Breast epithelium (tissue), 4 donors: Measurements from ENCODE around the gene WWP2. TPM values are rescaled to one million over a fixed set of nuclear protein-coding genes. Genes with fewer than 3 reads are reported as not detected.
"Not testable (repeated sequence)": the region's sequence is repeated elsewhere in the genome, so short reads cannot be mapped to it uniquely, and the experiment has no call there.

ENCODE experiments used
- DNase-seq, 2 donors: peaks; one replicate each; pipeline ENCODE4 v3.0.0-alpha.2; 2019; ENCODE audit warnings: low spot score in 2 of 2
- H3K27ac ChIP-seq, 2 donors: fragments of 200-600 bp; sonication (generic) in 1 of 2; one replicate each; pipeline ENCODE4 v1.5.1; 2016 to 2019; ENCODE audit warnings: mild to moderate bottlenecking in 1 of 2
- H3K27me3 ChIP-seq, 2 donors: fragments of 200-600 bp; sonication (generic) in 1 of 2; one replicate each; pipeline versions ENCODE4 v1.5.1 to v1.6.0; 2017 to 2019; ENCODE audit warnings: control low read depth in 1 of 2, mild to moderate bottlenecking in 1 of 2
- H3K36me3 ChIP-seq: fragments of 200-600 bp; one replicate; pipeline ENCODE4 v1.5.1; 2019
- H3K4me1 ChIP-seq, 2 donors: fragments of 200-600 bp; sonication (generic); one replicate each; pipeline ENCODE4 v1.5.1; 2016 to 2019; ENCODE audit warnings: control low read depth in 1 of 2
- H3K4me3 ChIP-seq, 3 donors: fragments of 200-600 bp; sonication (generic); 1 replicate in 2 of 3; 2 replicates in 1 of 3; pipeline ENCODE4 v1.5.1; 2016 to 2019; ENCODE audit warnings: mild to moderate bottlenecking in 3 of 3, moderate library complexity in 2 of 3
- H3K9me3 ChIP-seq, 2 donors: fragments of 200-600 bp; sonication (generic) in 1 of 2; one replicate each; pipeline ENCODE4 v1.5.1; 2016 to 2019; ENCODE audit warnings: control low read depth in 1 of 2
- CTCF ChIP-seq, 3 donors: fragments of 450-650 bp; IDR thresholded peaks; one replicate each; pipeline ENCODE4 v1.5.1; 2016 to 2017; ENCODE audit warnings: antibody characterized with exemption in 3 of 3, mild to moderate bottlenecking in 3 of 3, moderate library complexity in 3 of 3
- POLR2A ChIP-seq: fragments of 450-650 bp; IDR thresholded peaks from one replicate; pipeline ENCODE4 v1.6.1; 2016; ENCODE audit warnings: antibody characterized with exemption, mild to moderate bottlenecking, moderate library complexity
- POLR2AphosphoS5 ChIP-seq, 3 donors: sonication (generic); formaldehyde crosslinking; IDR thresholded peaks; one replicate each; pipeline ENCODE4 v1.6.1; 2017; ENCODE audit warnings: antibody characterized with exemption in 3 of 3
- intact Hi-C: fragments of 100-400 bp; cut with DNase I; formaldehyde crosslinking; loops from one replicate; pipeline ENCODE4 v1.15.1; 2023; ENCODE audit warnings: low total_unique reads
- total RNA-seq, 3 donors: library from RNA; depleted of rRNA; stranded (reverse); fragments of >200 nt; gene quantifications; one replicate each; pipeline ENCODE4 v1.1.0, GENCODE V29; 2016

WWP2 gene
- total RNA-seq, 3 donors from 2014 or later: 34.1 to 46.5 (median 34.7) TPM

- intact Hi-C loops: loop anchor here (10.0 kb wide), 1 partner anchor 70 kb away; no protein-coding TSS in a partner anchor
- Histone ChIP-seq H3K4me1 (no peaks in the 10 kb centered on the region), H3K4me3 (no peak overlapping the region), H3K27me3 (no peaks in the 10 kb centered on the region), H3K27ac (no peak overlapping the region), H3K36me3 (no peaks in the 10 kb centered on the region), H3K9me3 (no peaks in the 10 kb centered on the region)
- TF ChIP-seq POLR2A (no peak), POLR2AphosphoS5 (IDR thresholded peaks at IDR 0.05) (no peak), CTCF (IDR thresholded peaks at IDR 0.05) (no peak)
- DNase-seq: no peak
These were observed 32.4 kb downstream of the WWP2 start for GRCh38 chr16:69794486-69794885.

GRCh38 chr16:69796285-69797118, 34.4 kb downstream of the WWP2 start:
- no peaks in the 10 kb centered on the region for H3K36me3 ChIP-seq
- DNase-seq: no peak
- H3K4me1 ChIP-seq: no peaks in the 10 kb centered on the region
- TF ChIP-seq POLR2AphosphoS5 (IDR thresholded peaks at IDR 0.05) (no peak), CTCF (IDR thresholded peaks at IDR 0.05) (peak; percentile 85 to 90 (median 88)), POLR2A (no peak)
- H3K27me3 ChIP-seq: no peaks in the 10 kb centered on the region
- peak overlapping the region in 1 of 3 donors; percentile 13 for H3K4me3 ChIP-seq
- intact Hi-C loops: loop anchor here (10.0 kb wide), 1 partner anchor 68 kb away; no protein-coding TSS in a partner anchor
- H3K9me3 ChIP-seq: no peaks in the 10 kb centered on the region
- no peak overlapping the region for H3K27ac ChIP-seq

GRCh38 chr16:69798466-69798865, 36.3 kb downstream of the WWP2 start:
- TF ChIP-seq CTCF (IDR thresholded peaks at IDR 0.05) (peak in 1 of 3 donors; percentile 18), POLR2AphosphoS5 (IDR thresholded peaks at IDR 0.05) (no peak)
- DNase-seq: no peak
- Histone ChIP-seq H3K27ac (no peak overlapping the region), H3K4me3 (no peak overlapping the region), H3K36me3 (no peaks in the 10 kb centered on the region), H3K9me3 (no peaks in the 10 kb centered on the region), H3K27me3 (no peaks in the 10 kb centered on the region), H3K4me1 (no peaks in the 10 kb centered on the region)
- intact Hi-C loops: loop anchor here (10.0 kb wide), 1 partner anchor 66 kb away; no protein-coding TSS in a partner anchor

GRCh38 chr16:69799611-69800031, 37.5 kb downstream of the WWP2 start:
- no peak overlapping the region for H3K27ac ChIP-seq
- no peaks in the 10 kb centered on the region for H3K36me3 ChIP-seq
- no peak for TF ChIP-seq POLR2A
- TF ChIP-seq POLR2AphosphoS5 (IDR thresholded peaks at IDR 0.05): no peak
- no peak for TF ChIP-seq CTCF (IDR thresholded peaks at IDR 0.05)
- intact Hi-C loops: loop anchor here (10.0 kb wide), 1 partner anchor 65 kb away; no protein-coding TSS in a partner anchor
- H3K4me1 ChIP-seq: no peaks in the 10 kb centered on the region
- no peak overlapping the region for H3K4me3 ChIP-seq
- DNase-seq: no peak
- no peaks in the 10 kb centered on the region for H3K27me3 ChIP-seq
- H3K9me3 ChIP-seq: no peaks in the 10 kb centered on the region

GRCh38 chr16:69804297-69804696, 42.2 kb downstream of the WWP2 start:
- H3K36me3 ChIP-seq: no peaks in the 10 kb centered on the region
- H3K4me3 ChIP-seq: no peak overlapping the region
- no peak for TF ChIP-seq CTCF (IDR thresholded peaks at IDR 0.05)
- no peak for TF ChIP-seq POLR2AphosphoS5 (IDR thresholded peaks at IDR 0.05)
- TF ChIP-seq POLR2A: no peak
- H3K9me3 ChIP-seq: no peaks in the 10 kb centered on the region
- intact Hi-C loops: no loop called here
- H3K27me3 ChIP-seq: no peaks in the 10 kb centered on the region
- no peaks in the 10 kb centered on the region for H3K4me1 ChIP-seq
- no peak overlapping the region for H3K27ac ChIP-seq
- DNase-seq: no peak

GRCh38 chr16:69806776-69807175, 44.6 kb downstream of the WWP2 start:
- H3K27me3 ChIP-seq, H3K4me3 ChIP-seq, intact Hi-C loops: not testable (repeated sequence)

More at GRCh38 chr16:69806776-69807175, 44.6 kb downstream of the WWP2 start:
- not testable (repeated sequence) for H3K36me3 ChIP-seq, DNase-seq, H3K9me3 ChIP-seq, H3K27ac ChIP-seq, H3K4me1 ChIP-seq
